ENCODE results near the gene C1QBP.

C1QBP gene

GRCh38 chr17:5438716-5439445, at the start of gene C1QBP:
Gene C1QBP, minus strand, starts transcription at chr17:5439155. Its CDS starts 82 bp downstream, at chr17:5439073.
- Histone ChIP-seq H3K27me3 (ENCODE audit: control insufficient read depth in 1 of 2, insufficient read depth in 2 of 2, low read length in 2 of 2) (no peaks in the 10 kb centered on the region), H3K27ac (ENCODE audit: low read length) (peak within 1 kb of the TSS; percentile 86), H3K4me1 (ENCODE audit: control insufficient read depth, insufficient read depth, low read length) (peaks cover 17% of the 10 kb centered on the region), H3K4me3 (ENCODE audit: low read length in 2 of 2) (peak within 1 kb of the TSS; percentile 69 to 88), H3K9ac (ENCODE audit: low read length in 2 of 2) (peak within 1 kb of the TSS; percentile 77 to 87), H3K9me3 (ENCODE audit: control insufficient read depth in 2 of 2, low read length in 2 of 2) (no peaks in the 10 kb centered on the region), H3K36me3 (ENCODE audit: control insufficient read depth in 2 of 2, insufficient read depth in 2 of 2, low read length in 2 of 2) (peaks cover 25% of the 10 kb centered on the region in 2 donors)

GRCh38 chr17:5488752-5489151, 49.8 kb upstream of the C1QBP start:
- Histone ChIP-seq H3K4me1 (ENCODE audit: control insufficient read depth, insufficient read depth, low read length) (peaks cover 9% of the 10 kb centered on the region), H3K4me3 (ENCODE audit: low read length in 2 of 2) (no peak overlapping the region), H3K27ac (ENCODE audit: low read length) (no peak overlapping the region), H3K9ac (ENCODE audit: low read length in 2 of 2) (no peak overlapping the region), H3K9me3 (ENCODE audit: control insufficient read depth in 2 of 2, low read length in 2 of 2) (no peaks in the 10 kb centered on the region), H3K36me3 (ENCODE audit: control insufficient read depth in 2 of 2, insufficient read depth in 2 of 2, low read length in 2 of 2) (peaks cover 12 to 17% of the 10 kb centered on the region in 2 donors), H3K27me3 (ENCODE audit: control insufficient read depth in 1 of 2, insufficient read depth in 2 of 2, low read length in 2 of 2) (no peaks in the 10 kb centered on the region)

GRCh38 chr17:5486206-5487124, 47.5 kb upstream of the C1QBP start, which contains the start of gene MIS12:
Gene MIS12, plus strand, starts transcription at chr17:5486566. Its CDS starts 2,297 bp downstream, at chr17:5488863.
- H3K27me3 ChIP-seq (ENCODE audit: control insufficient read depth in 1 of 2, insufficient read depth in 2 of 2, low read length in 2 of 2): no peaks in the 10 kb centered on the region
- H3K9me3 ChIP-seq (ENCODE audit: control insufficient read depth in 2 of 2, low read length in 2 of 2): no peaks in the 10 kb centered on the region
- H3K4me3 ChIP-seq (ENCODE audit: low read length in 2 of 2): peak within 1 kb of the TSS; percentile 98 to 99
- H3K36me3 ChIP-seq (ENCODE audit: control insufficient read depth in 2 of 2, insufficient read depth in 2 of 2, low read length in 2 of 2): peaks cover 27% of the 10 kb centered on the region in 2 donors
- H3K4me1 ChIP-seq (ENCODE audit: control insufficient read depth, insufficient read depth, low read length): peaks cover 9% of the 10 kb centered on the region
- peak within 1 kb of the TSS; percentile 98 for H3K9ac ChIP-seq (ENCODE audit: low read length in 2 of 2)
- H3K27ac ChIP-seq (ENCODE audit: low read length): peak within 1 kb of the TSS; percentile 97

- Histone ChIP-seq H3K9ac (ENCODE audit: low read length in 2 of 2) (peak within 1 kb of the TSS; percentile 98), H3K4me3 (ENCODE audit: low read length in 2 of 2) (peak within 1 kb of the TSS; percentile 98 to 99), H3K9me3 (ENCODE audit: control insufficient read depth in 2 of 2, low read length in 2 of 2) (no peaks in the 10 kb centered on the region), H3K27ac (ENCODE audit: low read length) (peak within 1 kb of the TSS; percentile 97), H3K27me3 (ENCODE audit: control insufficient read depth in 1 of 2, insufficient read depth in 2 of 2, low read length in 2 of 2) (no peaks in the 10 kb centered on the region), H3K4me1 (ENCODE audit: control insufficient read depth, insufficient read depth, low read length) (peaks cover 9% of the 10 kb centered on the region), H3K36me3 (ENCODE audit: control insufficient read depth in 2 of 2, insufficient read depth in 2 of 2, low read length in 2 of 2) (peaks cover 31 to 34% of the 10 kb centered on the region in 2 donors)
These were observed 46.6 kb upstream of the C1QBP start, which contains the start of gene DERL2 for GRCh38 chr17:5485270-5486205. Gene DERL2, minus strand, starts transcription at chr17:5486178. Its CDS starts 17 bp downstream, at chr17:5486161.

- no peaks in the 10 kb centered on the region for H3K9me3 ChIP-seq (ENCODE audit: control insufficient read depth in 2 of 2, low read length in 2 of 2)
- no peak overlapping the region for H3K9ac ChIP-seq (ENCODE audit: low read length in 2 of 2)
- H3K4me3 ChIP-seq (ENCODE audit: low read length in 2 of 2): no peak overlapping the region
- no peaks in the 10 kb centered on the region for H3K27me3 ChIP-seq (ENCODE audit: control insufficient read depth in 1 of 2, insufficient read depth in 2 of 2, low read length in 2 of 2)
- H3K4me1 ChIP-seq (ENCODE audit: control insufficient read depth, insufficient read depth, low read length): peaks cover under 1% of the 10 kb centered on the region
- no peak overlapping the region for H3K27ac ChIP-seq (ENCODE audit: low read length)
- peaks cover 44 to 49% of the 10 kb centered on the region in 2 donors for H3K36me3 ChIP-seq (ENCODE audit: control insufficient read depth in 2 of 2, insufficient read depth in 2 of 2, low read length in 2 of 2)
These were observed 42.5 kb upstream of the C1QBP start for GRCh38 chr17:5481451-5481850.

GRCh38 chr17:5480962-5481361, 42.0 kb upstream of the C1QBP start:
- H3K4me1 ChIP-seq (ENCODE audit: control insufficient read depth, insufficient read depth, low read length): no peaks in the 10 kb centered on the region

GRCh38 chr17:5478992-5479391, 40.0 kb upstream of the C1QBP start:
- Histone ChIP-seq H3K9ac (ENCODE audit: low read length in 2 of 2) (no peak overlapping the region), H3K4me3 (ENCODE audit: low read length in 2 of 2) (no peak overlapping the region), H3K36me3 (ENCODE audit: control insufficient read depth in 2 of 2, insufficient read depth in 2 of 2, low read length in 2 of 2) (peaks cover 55 to 57% of the 10 kb centered on the region in 2 donors), H3K9me3 (ENCODE audit: control insufficient read depth in 2 of 2, low read length in 2 of 2) (no peaks in the 10 kb centered on the region), H3K4me1 (ENCODE audit: control insufficient read depth, insufficient read depth, low read length) (no peaks in the 10 kb centered on the region), H3K27me3 (ENCODE audit: control insufficient read depth in 1 of 2, insufficient read depth in 2 of 2, low read length in 2 of 2) (no peaks in the 10 kb centered on the region), H3K27ac (ENCODE audit: low read length) (no peak overlapping the region)

More at GRCh38 chr17:5480962-5481361, 42.0 kb upstream of the C1QBP start:
- Histone ChIP-seq H3K4me3 (ENCODE audit: low read length in 2 of 2) (no peak overlapping the region), H3K36me3 (ENCODE audit: control insufficient read depth in 2 of 2, insufficient read depth in 2 of 2, low read length in 2 of 2) (peaks cover 44 to 49% of the 10 kb centered on the region in 2 donors), H3K27me3 (ENCODE audit: control insufficient read depth in 1 of 2, insufficient read depth in 2 of 2, low read length in 2 of 2) (no peaks in the 10 kb centered on the region), H3K9me3 (ENCODE audit: control insufficient read depth in 2 of 2, low read length in 2 of 2) (no peaks in the 10 kb centered on the region), H3K9ac (ENCODE audit: low read length in 2 of 2) (no peak overlapping the region), H3K27ac (ENCODE audit: low read length) (no peak overlapping the region)

- Histone ChIP-seq H3K4me3 (ENCODE audit: low read length in 2 of 2) (no peak overlapping the region), H3K36me3 (ENCODE audit: control insufficient read depth in 2 of 2, insufficient read depth in 2 of 2, low read length in 2 of 2) (peaks cover 33 to 38% of the 10 kb centered on the region in 2 donors), H3K9me3 (ENCODE audit: control insufficient read depth in 2 of 2, low read length in 2 of 2) (no peaks in the 10 kb centered on the region), H3K27me3 (ENCODE audit: control insufficient read depth in 1 of 2, insufficient read depth in 2 of 2, low read length in 2 of 2) (no peaks in the 10 kb centered on the region), H3K9ac (ENCODE audit: low read length in 2 of 2) (no peak overlapping the region), H3K4me1 (ENCODE audit: control insufficient read depth, insufficient read depth, low read length) (no peaks in the 10 kb centered on the region), H3K27ac (ENCODE audit: low read length) (no peak overlapping the region)
These were observed 35.0 kb upstream of the C1QBP start for GRCh38 chr17:5473906-5474305.

- Histone ChIP-seq H3K9me3 (ENCODE audit: control insufficient read depth in 2 of 2, low read length in 2 of 2) (no peaks in the 10 kb centered on the region), H3K36me3 (ENCODE audit: control insufficient read depth in 2 of 2, insufficient read depth in 2 of 2, low read length in 2 of 2) (peaks cover 22 to 30% of the 10 kb centered on the region in 2 donors), H3K4me3 (ENCODE audit: low read length in 2 of 2) (no peak overlapping the region), H3K9ac (ENCODE audit: low read length in 2 of 2) (no peak overlapping the region), H3K27me3 (ENCODE audit: control insufficient read depth in 1 of 2, insufficient read depth in 2 of 2, low read length in 2 of 2) (no peaks in the 10 kb centered on the region), H3K4me1 (ENCODE audit: control insufficient read depth, insufficient read depth, low read length) (peaks cover 7% of the 10 kb centered on the region), H3K27ac (ENCODE audit: low read length) (no peak overlapping the region)
These were observed 33.6 kb upstream of the C1QBP start for GRCh38 chr17:5472511-5472910.

GRCh38 chr17:5468075-5468473, 29.1 kb upstream of the C1QBP start:
- Histone ChIP-seq H3K9ac (ENCODE audit: low read length in 2 of 2) (peak overlapping the region; percentile 79 to 82), H3K27ac (ENCODE audit: low read length) (no peak overlapping the region), H3K36me3 (ENCODE audit: control insufficient read depth in 2 of 2, insufficient read depth in 2 of 2, low read length in 2 of 2) (peaks cover 2 to 12% of the 10 kb centered on the region in 2 donors)

More at GRCh38 chr17:5468075-5468473, 29.1 kb upstream of the C1QBP start:
- peak overlapping the region; percentile 90 to 92 for H3K4me3 ChIP-seq (ENCODE audit: low read length in 2 of 2)
- peaks cover 12% of the 10 kb centered on the region for H3K4me1 ChIP-seq (ENCODE audit: control insufficient read depth, insufficient read depth, low read length)
- H3K9me3 ChIP-seq (ENCODE audit: control insufficient read depth in 2 of 2, low read length in 2 of 2): no peaks in the 10 kb centered on the region
- no peaks in the 10 kb centered on the region for H3K27me3 ChIP-seq (ENCODE audit: control insufficient read depth in 1 of 2, insufficient read depth in 2 of 2, low read length in 2 of 2)

Data from stomach smooth muscle (tissue), 2 donors.